ENCODE measurements around the gene VILL. TPM values are rescaled to one million over a fixed set of nuclear protein-coding genes. Genes with fewer than 3 reads are reported as not detected.

Gene VILL
- total and polyA plus RNA-seq, 12 donors: 1.7 to 18.0 (median 7.3) TPM

GRCh38 chr3:37996785-37997301, 6.3 kb downstream of the VILL start:
- intact Hi-C loops (cut with DNase I): no loop called here
- H3K4me3 ChIP-seq: no peak overlapping the region
- no peaks in the 10 kb centered on the region for H3K27me3 ChIP-seq
- H3K4me1 ChIP-seq (replicated peaks in 1 of 2): peaks cover 10 to 24% of the 10 kb centered on the region in 2 donors
- DNase-seq: peak; percentile 64 to 93 (median 80)
- WGBS, 4 donors: 46 to 66% (median 49%) methylated on average over 4 to 7 of the region's 7 CpGs
- no peak for TF ChIP-seq POLR2A (IDR thresholded peaks at IDR 0.05)
- TF ChIP-seq CTCF (IDR thresholded peaks at IDR 0.05): peak; percentile 81 to 93 (median 92)
- H3K36me3 ChIP-seq (replicated peaks in 1 of 2): peaks cover 0 to 8% of the 10 kb centered on the region in 2 donors
- H3K27ac ChIP-seq: no peak overlapping the region
- no peaks in the 10 kb centered on the region for H3K9me3 ChIP-seq (replicated peaks in 1 of 3)

- peak in 2 of 7 donors; percentile 9 to 21 for DNase-seq
- no peak overlapping the region for H3K4me3 ChIP-seq
- H3K4me1 ChIP-seq (replicated peaks in 1 of 2): peaks cover 10 to 24% of the 10 kb centered on the region in 2 donors
- no peak overlapping the region for H3K27ac ChIP-seq
- TF ChIP-seq POLR2A (IDR thresholded peaks at IDR 0.05) (no peak), CTCF (IDR thresholded peaks at IDR 0.05) (no peak)
- WGBS, 4 donors: 95 to 96% methylated on average over 10 of the region's 10 CpGs; no CpG with 5 or more reads in 2 of the 4 donors
- H3K36me3 ChIP-seq (replicated peaks in 1 of 2): peaks cover 0 to 10% of the 10 kb centered on the region in 2 donors
- H3K9me3 ChIP-seq (replicated peaks in 1 of 3): no peaks in the 10 kb centered on the region
- intact Hi-C loops (cut with DNase I): no loop called here
- no peaks in the 10 kb centered on the region for H3K27me3 ChIP-seq
These were observed 6.8 kb downstream of the VILL start for GRCh38 chr3:37997342-37997741.

DNA sequence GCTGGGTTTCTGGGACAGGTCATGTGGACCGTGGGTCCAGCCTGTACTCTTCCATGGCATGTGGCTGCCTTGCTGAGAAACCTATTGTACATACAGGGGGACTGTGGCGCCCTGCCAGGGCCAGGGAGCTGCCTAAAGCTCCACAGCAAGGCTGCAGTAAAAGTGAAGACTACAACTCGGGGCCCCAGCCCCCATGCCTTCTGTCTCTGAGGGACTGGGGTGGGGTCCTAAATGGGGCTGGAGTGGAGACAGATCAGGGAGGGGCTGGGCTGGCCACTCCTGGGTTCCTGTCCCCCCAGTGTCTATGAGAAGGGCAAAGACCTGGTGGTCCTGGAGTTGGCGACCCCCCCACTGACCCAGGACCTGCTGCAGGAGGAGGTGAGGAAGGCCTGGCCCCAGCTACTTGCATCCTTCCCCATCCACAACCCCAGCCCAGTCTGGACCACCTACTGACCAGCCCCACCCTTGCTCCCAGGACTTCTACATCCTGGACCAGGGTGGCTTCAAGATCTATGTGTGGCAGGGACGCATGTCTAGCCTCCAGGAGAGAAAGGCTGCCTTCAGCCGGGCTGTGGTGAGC, 7.3 kb downstream of the VILL start:
- H3K36me3 ChIP-seq (replicated peaks in 1 of 2): peaks cover 0 to 10% of the 10 kb centered on the region in 2 donors
- no peak for TF ChIP-seq POLR2A (IDR thresholded peaks at IDR 0.05)
- TF ChIP-seq CTCF (IDR thresholded peaks at IDR 0.05): no peak
- WGBS, 4 donors: 70 to 89% (median 85%) methylated on average over 3 to 6 of the region's 6 CpGs
- peaks cover 10 to 24% of the 10 kb centered on the region in 2 donors for H3K4me1 ChIP-seq (replicated peaks in 1 of 2)
- intact Hi-C loops (cut with DNase I): no loop called here
- H3K27me3 ChIP-seq: no peaks in the 10 kb centered on the region
- H3K9me3 ChIP-seq (replicated peaks in 1 of 3): no peaks in the 10 kb centered on the region
- DNase-seq: peak in 3 of 7 donors; percentile 27 to 49 (median 30)
- H3K27ac ChIP-seq: peak overlapping the region; percentile 3 to 94 (median 58)
- no peak overlapping the region for H3K4me3 ChIP-seq

DNA sequence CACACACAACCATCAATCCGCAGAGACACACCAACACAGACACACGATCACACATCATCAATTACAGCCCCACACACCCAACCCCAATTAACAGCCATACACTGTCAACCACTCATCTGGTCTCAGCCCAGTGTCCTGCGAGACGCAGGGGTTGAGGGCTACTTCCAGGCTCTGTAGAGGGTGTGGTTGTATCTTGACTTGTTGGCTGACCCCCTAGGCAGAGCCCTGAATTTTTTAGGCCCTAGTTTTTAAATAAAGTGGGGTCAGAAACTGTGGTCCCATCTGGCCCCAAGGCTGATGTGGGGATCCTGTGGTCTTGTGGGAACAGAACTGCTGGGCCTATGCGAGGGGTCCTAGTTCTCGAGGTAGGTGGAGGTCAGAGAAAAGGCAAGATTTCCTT, 9.2 kb downstream of the VILL start:
- no peak overlapping the region for H3K27ac ChIP-seq
- no peaks in the 10 kb centered on the region for H3K9me3 ChIP-seq (replicated peaks in 1 of 3)
- no peak for TF ChIP-seq CTCF (IDR thresholded peaks at IDR 0.05)
- no peak for TF ChIP-seq POLR2A (IDR thresholded peaks at IDR 0.05)
- peaks cover 0 to 10% of the 10 kb centered on the region in 2 donors for H3K36me3 ChIP-seq (replicated peaks in 1 of 2)
- H3K4me3 ChIP-seq: no peak overlapping the region
- 84 to 97% (median 93%) methylated on average over 6 of the region's 6 CpGs for WGBS, 4 donors
- H3K27me3 ChIP-seq: no peaks in the 10 kb centered on the region
- H3K4me1 ChIP-seq (replicated peaks in 1 of 2): peaks cover 6 to 14% of the 10 kb centered on the region in 2 donors
- intact Hi-C loops (cut with DNase I): loop anchor here in 1 of 2 donors (10.0 kb wide), 1 partner anchor 115 kb away; no protein-coding TSS in a partner anchor
- peak in 2 of 7 donors; percentile 7 to 10 for DNase-seq

Measured in adrenal gland (tissue), 12 donors.